Lower leg skin (tissue), 4 donors: ENCODE data around the gene COPB1. TPM values are rescaled to one million over a fixed set of nuclear protein-coding genes. Genes with fewer than 3 reads are reported as not detected.

Experiments used
- DNase-seq, 2 donors: peaks; one replicate each; pipeline ENCODE4 v3.0.0-alpha.2; 2019; ENCODE audit warnings: low spot score in 2 of 2
- H3K4me3 ChIP-seq: fragments of 200-600 bp; sonication (generic); 2 replicates; pipeline ENCODE4 v1.5.1; 2017; ENCODE audit warnings: mild to moderate bottlenecking, low read depth; ENCODE audit not compliant: poor library complexity, severe bottlenecking
- CTCF ChIP-seq, 3 donors: fragments of 450-650 bp; IDR thresholded peaks; one replicate each; pipeline ENCODE4 v1.5.1; 2016; ENCODE audit warnings: antibody characterized with exemption in 3 of 3, mild to moderate bottlenecking in 3 of 3, moderate library complexity in 2 of 3
- POLR2A ChIP-seq, 2 donors: fragments of 450-650 bp; IDR thresholded peaks; one replicate each; pipeline ENCODE4 v1.6.1; 2016 to 2017; ENCODE audit warnings: antibody characterized with exemption in 2 of 2, mild to moderate bottlenecking in 1 of 2, moderate library complexity in 1 of 2
- WGBS, 2 donors: methylation state at CpG; one replicate each; pipeline ENCODE4 v1.1.5; 2018; 5-methylcytosine and 5-hydroxymethylcytosine counted together
- intact Hi-C: fragments of 100-400 bp; cut with DNase I; formaldehyde crosslinking; loops from one replicate; pipeline ENCODE4 v1.15.0; 2023; ENCODE audit warnings: low total_unique reads
- total RNA-seq, 4 donors: library from RNA; depleted of rRNA; stranded (reverse); fragments of >200 nt; gene quantifications; one replicate each; pipeline ENCODE4 v1.1.0, GENCODE V29; 2016

The COPB1 gene
- total RNA-seq, 4 donors from 2014 or later: 59.8 to 74.8 (median 65.0) TPM

DNA sequence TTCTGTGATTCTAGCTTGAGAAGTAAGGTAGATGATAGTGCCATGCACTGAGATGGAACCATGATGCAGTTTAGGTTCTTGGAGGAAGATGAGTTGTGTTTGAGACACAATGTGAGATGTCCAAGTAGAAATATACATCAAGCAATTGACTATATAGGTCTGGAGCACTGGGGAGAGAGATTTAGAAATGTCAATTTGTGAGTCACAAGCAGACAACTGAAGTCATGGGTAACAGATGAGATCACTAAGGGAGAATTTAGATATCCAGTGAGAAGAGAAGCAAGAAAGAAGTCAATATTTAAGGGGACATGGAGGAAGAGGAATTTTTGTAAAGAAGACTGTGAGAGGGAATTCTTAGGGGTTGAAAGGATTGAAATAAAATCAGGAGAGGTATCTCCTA, 75.5 kb downstream of the COPB1 start:
- no peak for DNase-seq
- H3K4me3 ChIP-seq: no peak overlapping the region
- TF ChIP-seq CTCF (IDR thresholded peaks at IDR 0.05) (no peak), POLR2A (IDR thresholded peaks at IDR 0.05) (no peak)
- intact Hi-C loops: no loop called here

GRCh38 chr11:14423633-14424032, 76.0 kb downstream of the COPB1 start:
- no peak overlapping the region for H3K4me3 ChIP-seq
- intact Hi-C loops: no loop called here
- TF ChIP-seq POLR2A (IDR thresholded peaks at IDR 0.05): no peak
- no peak for TF ChIP-seq CTCF (IDR thresholded peaks at IDR 0.05)
- 85 to 86% methylated on average over 2 of the region's 2 CpGs for WGBS, 2 donors
- no peak for DNase-seq

- TF ChIP-seq POLR2A (IDR thresholded peaks at IDR 0.05) (no peak), CTCF (IDR thresholded peaks at IDR 0.05) (no peak)
- H3K4me3 ChIP-seq: no peak overlapping the region
- DNase-seq: no peak
- intact Hi-C loops: no loop called here
- WGBS, 2 donors: 25 to 65% methylated on average over 2 of the region's 2 CpGs
These were observed 76.8 kb downstream of the COPB1 start for GRCh38 chr11:14422814-14423182.

DNA sequence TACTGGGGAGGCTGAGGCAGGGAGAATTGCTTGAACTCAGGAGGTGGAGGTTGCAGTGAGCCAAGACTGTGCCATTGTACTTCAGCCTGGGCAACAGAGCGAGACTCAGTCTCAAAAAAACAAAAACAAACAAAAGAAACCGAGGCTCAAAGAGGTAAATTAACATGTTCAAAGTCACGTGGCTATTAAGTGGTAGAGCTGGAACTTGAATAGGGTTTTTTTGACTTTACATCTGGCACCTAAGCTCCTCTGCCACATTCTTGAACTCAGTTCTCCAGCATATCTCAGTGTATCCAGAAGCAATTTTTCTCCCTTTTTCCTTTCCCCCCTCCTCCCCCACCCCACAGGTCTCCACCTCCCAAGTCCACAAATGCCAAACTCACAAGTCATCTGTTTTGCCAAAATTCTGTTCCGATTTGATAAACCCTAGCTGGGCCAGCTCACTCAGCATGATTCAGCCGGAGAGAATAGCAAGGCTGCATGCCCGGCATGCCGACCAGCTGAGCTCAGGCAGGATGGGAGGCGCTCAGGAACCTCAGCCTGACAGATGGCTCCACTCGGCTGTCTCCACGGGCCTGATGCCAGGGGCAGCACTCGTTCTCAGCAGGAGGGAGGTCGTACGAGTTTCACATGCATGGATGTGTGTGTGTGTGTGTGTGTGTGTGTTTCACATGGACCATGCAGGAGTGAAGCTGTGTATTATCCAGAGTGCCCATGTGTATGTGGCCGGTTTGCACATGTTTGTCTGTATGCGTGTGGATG, 77.4 kb downstream of the COPB1 start:
- intact Hi-C loops: no loop called here
- 16% methylated on average over 15 of the region's 15 CpGs for WGBS, 2 donors
- peak; percentile 60 to 93 for DNase-seq
- H3K4me3 ChIP-seq: no peak overlapping the region
- TF ChIP-seq CTCF (IDR thresholded peaks at IDR 0.05): no peak
- TF ChIP-seq POLR2A (IDR thresholded peaks at IDR 0.05): no peak

DNA sequence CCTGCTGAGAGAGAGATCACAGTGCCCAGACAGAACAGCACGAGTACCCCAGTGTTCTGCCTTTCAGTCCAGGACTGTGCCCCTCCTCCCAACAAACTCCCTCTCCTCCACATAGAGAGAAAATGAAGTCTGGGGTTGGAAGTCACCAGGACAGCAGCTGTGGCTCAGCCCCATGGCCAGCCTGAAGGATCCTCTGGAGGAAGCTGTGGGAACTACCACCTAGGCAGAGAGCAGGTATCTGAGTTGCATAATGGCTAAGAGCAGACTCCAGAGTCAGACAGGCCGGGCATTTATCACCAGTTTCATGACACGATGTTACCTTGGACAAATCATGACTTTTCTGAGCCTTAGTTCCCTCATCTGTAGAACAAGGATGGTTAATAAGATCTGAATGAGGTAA, 79.4 kb downstream of the COPB1 start:
- TF ChIP-seq CTCF (IDR thresholded peaks at IDR 0.05): no peak
- no peak for TF ChIP-seq POLR2A (IDR thresholded peaks at IDR 0.05)
- no peak overlapping the region for H3K4me3 ChIP-seq
- WGBS, 2 donors: 92 to 96% methylated on average over 3 of the region's 3 CpGs

More for the DNA sequence above, 79.4 kb downstream of the COPB1 start:
- no peak for DNase-seq
- intact Hi-C loops: no loop called here
